ENCODE data around the gene INPP5K. TPM values are rescaled to one million over a fixed set of nuclear protein-coding genes. Genes with fewer than 3 reads are reported as not detected.

INPP5K gene
- total RNA-seq, 1 experiment from 2014 or later, result 26.2 TPM

GRCh38 chr17:1484676-1485422 is 31.6 kb downstream of the INPP5K start:
- CTCF ChIA-PET, result interaction anchor here (0.9 kb wide), 1 partner anchor 30 kb away, joined by 4 read pairs; no protein-coding TSS in a partner anchor
- Histone ChIP-seq H3K36me3 (ENCODE audit: insufficient read depth, low read length, poor library complexity, severe bottlenecking) (peaks cover 24% of the 10 kb centered on the region), H3K4me1 (ENCODE audit: insufficient read depth, low read length, poor library complexity, severe bottlenecking) (peaks cover 12% of the 10 kb centered on the region), H3K27me3 (replicated peaks; ENCODE audit: insufficient read depth, low read depth, low read length, poor library complexity) (no peaks in the 10 kb centered on the region), H3K4me3 (ENCODE audit: low read depth, low read length, poor library complexity, severe bottlenecking) (peak overlapping the region; percentile 79), H3K27ac (ENCODE audit: low read depth, low read length, poor library complexity, severe bottlenecking) (peak overlapping the region; percentile 83), H3K9me3 (ENCODE audit: low read depth, low read length, poor library complexity, severe bottlenecking) (no peaks in the 10 kb centered on the region)
- intact Hi-C loops (cut with micrococcal nuclease; ENCODE audit: unreplicated experiment), result no loop called here
- POLR2A ChIA-PET (ENCODE audit: low non-redundant PET), result no interaction called here
- DNase-seq (ENCODE audit: low spot score), result peak; percentile 83
- no peak for TF ChIP-seq EZH2 (IDR thresholded peaks at IDR 0.05; ENCODE audit: borderline replicate concordance, low read depth, low read length, poor library complexity, severe bottlenecking)
- TF ChIP-seq, protein P1, sequence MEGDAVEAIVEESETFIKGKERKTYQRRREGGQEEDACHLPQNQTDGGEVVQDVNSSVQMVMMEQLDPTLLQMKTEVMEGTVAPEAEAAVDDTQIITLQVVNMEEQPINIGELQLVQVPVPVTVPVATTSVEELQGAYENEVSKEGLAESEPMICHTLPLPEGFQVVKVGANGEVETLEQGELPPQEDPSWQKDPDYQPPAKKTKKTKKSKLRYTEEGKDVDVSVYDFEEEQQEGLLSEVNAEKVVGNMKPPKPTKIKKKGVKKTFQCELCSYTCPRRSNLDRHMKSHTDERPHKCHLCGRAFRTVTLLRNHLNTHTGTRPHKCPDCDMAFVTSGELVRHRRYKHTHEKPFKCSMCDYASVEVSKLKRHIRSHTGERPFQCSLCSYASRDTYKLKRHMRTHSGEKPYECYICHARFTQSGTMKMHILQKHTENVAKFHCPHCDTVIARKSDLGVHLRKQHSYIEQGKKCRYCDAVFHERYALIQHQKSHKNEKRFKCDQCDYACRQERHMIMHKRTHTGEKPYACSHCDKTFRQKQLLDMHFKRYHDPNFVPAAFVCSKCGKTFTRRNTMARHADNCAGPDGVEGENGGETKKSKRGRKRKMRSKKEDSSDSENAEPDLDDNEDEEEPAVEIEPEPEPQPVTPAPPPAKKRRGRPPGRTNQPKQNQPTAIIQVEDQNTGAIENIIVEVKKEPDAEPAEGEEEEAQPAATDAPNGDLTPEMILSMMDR (conservative IDR thresholded peaks at IDR 0.05; ENCODE audit: low read depth, low read length), result no peak
- BruUV-seq (replicated peaks), result no TSS peak

DNA sequence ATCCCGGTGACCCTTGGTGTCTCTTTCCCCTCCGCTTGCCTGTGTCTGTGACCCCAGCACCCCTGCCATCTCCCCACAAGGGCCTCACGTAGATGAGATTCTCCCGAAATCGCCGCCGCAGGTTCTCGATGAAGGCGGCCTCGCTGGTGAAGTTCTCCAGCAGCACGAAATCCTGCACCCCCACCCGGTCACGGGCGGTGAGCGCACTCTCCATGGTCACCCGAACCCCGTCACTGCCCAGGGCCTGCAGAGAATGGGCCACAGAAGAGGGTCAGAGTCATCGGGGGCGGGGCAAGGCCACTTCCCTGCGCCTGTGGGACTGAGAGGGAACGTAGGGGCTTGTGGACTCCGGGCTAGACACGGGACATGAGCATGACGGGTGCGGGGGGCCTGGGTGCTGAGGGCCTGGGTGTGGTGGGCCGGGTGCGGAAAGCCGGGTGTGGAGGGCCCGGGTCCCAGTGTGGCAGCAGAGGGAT is 32.3 kb downstream of the INPP5K start:
- Histone ChIP-seq H3K27me3 (replicated peaks; ENCODE audit: insufficient read depth, low read depth, low read length, poor library complexity) (no peaks in the 10 kb centered on the region), H3K27ac (ENCODE audit: low read depth, low read length, poor library complexity, severe bottlenecking) (no peak overlapping the region), H3K9me3 (ENCODE audit: low read depth, low read length, poor library complexity, severe bottlenecking) (no peaks in the 10 kb centered on the region), H3K4me3 (ENCODE audit: low read depth, low read length, poor library complexity, severe bottlenecking) (no peak overlapping the region), H3K4me1 (ENCODE audit: insufficient read depth, low read length, poor library complexity, severe bottlenecking) (peaks cover 12% of the 10 kb centered on the region), H3K36me3 (ENCODE audit: insufficient read depth, low read length, poor library complexity, severe bottlenecking) (peaks cover 27% of the 10 kb centered on the region)
- POLR2A ChIA-PET (ENCODE audit: low non-redundant PET), result interaction anchor here (0.7 kb wide), 1 partner anchor 482 kb away, joined by 4 read pairs; no protein-coding TSS in a partner anchor
- CTCF ChIA-PET, result no interaction called here
- intact Hi-C loops (cut with micrococcal nuclease; ENCODE audit: unreplicated experiment), result no loop called here
- no peak for DNase-seq (ENCODE audit: low spot score)
- TF ChIP-seq, protein P1 (conservative IDR thresholded peaks at IDR 0.05; ENCODE audit: low read depth, low read length), result no peak
- no peak for TF ChIP-seq EZH2 (IDR thresholded peaks at IDR 0.05; ENCODE audit: borderline replicate concordance, low read depth, low read length, poor library complexity, severe bottlenecking)
- BruUV-seq (replicated peaks), result no TSS peak

- Histone ChIP-seq H3K4me1 (ENCODE audit: insufficient read depth, low read length, poor library complexity, severe bottlenecking) (peaks cover 10% of the 10 kb centered on the region), H3K36me3 (ENCODE audit: insufficient read depth, low read length, poor library complexity, severe bottlenecking) (peaks cover 41% of the 10 kb centered on the region), H3K27ac (ENCODE audit: low read depth, low read length, poor library complexity, severe bottlenecking) (no peak overlapping the region), H3K27me3 (replicated peaks; ENCODE audit: insufficient read depth, low read depth, low read length, poor library complexity) (no peaks in the 10 kb centered on the region), H3K9me3 (ENCODE audit: low read depth, low read length, poor library complexity, severe bottlenecking) (no peaks in the 10 kb centered on the region), H3K4me3 (ENCODE audit: low read depth, low read length, poor library complexity, severe bottlenecking) (no peak overlapping the region)
- BruUV-seq (replicated peaks), result no TSS peak
- DNase-seq (ENCODE audit: low spot score), result no peak
- POLR2A ChIA-PET (ENCODE audit: low non-redundant PET), result no interaction called here
- intact Hi-C loops (cut with micrococcal nuclease; ENCODE audit: unreplicated experiment), result no loop called here
- TF ChIP-seq, protein P1 (conservative IDR thresholded peaks at IDR 0.05; ENCODE audit: low read depth, low read length), result no peak
- CTCF ChIA-PET, result interaction anchor here (0.5 kb wide), 1 partner anchor 216 kb away, joined by 3 read pairs; no protein-coding TSS in a partner anchor
These were observed 33.7 kb downstream of the INPP5K start for GRCh38 chr17:1482680-1483079.

Data from A673 (cell line).